BJ (cell line): ENCODE data around the gene S100A6. TPM values are rescaled to one million over a fixed set of nuclear protein-coding genes. Genes with fewer than 3 reads are reported as not detected.
"Not testable (repeated sequence)": the region's sequence is repeated elsewhere in the genome, so short reads cannot be mapped to it uniquely, and the experiment has no call there.

Experiments
- CTCF ChIA-PET: fragments of 350-600 bp; formaldehyde crosslinking; extraction: SDS; loops from one replicate; lab custom pipeline; 2021; ENCODE audit warnings: antibody characterized with exemption, inconsistent platforms; lab: Yijun Ruan, JAX
- POLR2A ChIA-PET: fragments of 300-600 bp; sonication (Branson Sonifier 250); formaldehyde crosslinking; extraction: SDS; loops from one replicate; lab custom pipeline; 2021; ENCODE audit warnings: antibody characterized with exemption; lab: Charles Lee
- DNase-seq: peaks from one replicate; pipeline ENCODE4 v3.0.0-alpha.2; 2011; ENCODE audit warnings: low read depth
- H3K27me3 ChIP-seq: 2 replicates; pipeline ENCODE4 v1.6.0; 2011; ENCODE audit warnings: low read length; ENCODE audit not compliant: control insufficient read depth, insufficient read depth
- H3K36me3 ChIP-seq: 2 replicates; pipeline ENCODE4 v1.5.1; 2011; ENCODE audit warnings: low read length; ENCODE audit not compliant: control insufficient read depth, insufficient read depth
- H3K4me3 ChIP-seq: 2 replicates; pipeline ENCODE4 v1.5.1; 2011; ENCODE audit warnings: low read depth, mild to moderate bottlenecking, control low read depth, low read length
- polyA minus RNA-seq: library from RNA; depleted of rRNA, polyadenylated mRNA; stranded (reverse); fragments of >200 nt; gene quantifications from 2 replicates; pipeline ENCODE4 v1.2.3, GENCODE V29; 2011; rRNA and poly(A)+ RNA removed
- polyA plus RNA-seq: library from polyadenylated mRNA; depleted of rRNA; stranded (reverse); fragments of >200 nt; gene quantifications from 2 replicates; pipeline ENCODE4 v1.2.3, GENCODE V29; 2011; rRNA removed
- TF ChIP-seq, protein P1 (sequence below): IDR thresholded peaks from 2 replicates; pipeline ENCODE4 v1.5.1; 2011; ENCODE audit warnings: low read depth, mild to moderate bottlenecking, control low read depth, inconsistent platforms, low read length, moderate library complexity; ENCODE audit not compliant: insufficient read depth

The S100A6 gene
- polyA plus RNA-seq (1,222 and 1,308 TPM in 2 replicates), polyA minus RNA-seq (598 and 1,003 TPM in 2 replicates)

- DNase-seq: no peak
- POLR2A ChIA-PET: interaction anchor here (0.6 to 4.2 kb wide), 4 partner anchors 9 to 99 kb away, joined by 3 to 36 read pairs (median 12); partner anchors contain the start of genes CHTOP and S100A4
- TF ChIP-seq, protein P1, sequence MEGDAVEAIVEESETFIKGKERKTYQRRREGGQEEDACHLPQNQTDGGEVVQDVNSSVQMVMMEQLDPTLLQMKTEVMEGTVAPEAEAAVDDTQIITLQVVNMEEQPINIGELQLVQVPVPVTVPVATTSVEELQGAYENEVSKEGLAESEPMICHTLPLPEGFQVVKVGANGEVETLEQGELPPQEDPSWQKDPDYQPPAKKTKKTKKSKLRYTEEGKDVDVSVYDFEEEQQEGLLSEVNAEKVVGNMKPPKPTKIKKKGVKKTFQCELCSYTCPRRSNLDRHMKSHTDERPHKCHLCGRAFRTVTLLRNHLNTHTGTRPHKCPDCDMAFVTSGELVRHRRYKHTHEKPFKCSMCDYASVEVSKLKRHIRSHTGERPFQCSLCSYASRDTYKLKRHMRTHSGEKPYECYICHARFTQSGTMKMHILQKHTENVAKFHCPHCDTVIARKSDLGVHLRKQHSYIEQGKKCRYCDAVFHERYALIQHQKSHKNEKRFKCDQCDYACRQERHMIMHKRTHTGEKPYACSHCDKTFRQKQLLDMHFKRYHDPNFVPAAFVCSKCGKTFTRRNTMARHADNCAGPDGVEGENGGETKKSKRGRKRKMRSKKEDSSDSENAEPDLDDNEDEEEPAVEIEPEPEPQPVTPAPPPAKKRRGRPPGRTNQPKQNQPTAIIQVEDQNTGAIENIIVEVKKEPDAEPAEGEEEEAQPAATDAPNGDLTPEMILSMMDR: peak; percentile 26; the same call in 1 of the 2 replicates
Observed at GRCh38 chr1:153535242-153536011, at the start of gene S100A6. TSS of gene S100A6 (minus strand) at chr1:153535991. CDS start at chr1:153535339, 652 bp downstream.

DNA sequence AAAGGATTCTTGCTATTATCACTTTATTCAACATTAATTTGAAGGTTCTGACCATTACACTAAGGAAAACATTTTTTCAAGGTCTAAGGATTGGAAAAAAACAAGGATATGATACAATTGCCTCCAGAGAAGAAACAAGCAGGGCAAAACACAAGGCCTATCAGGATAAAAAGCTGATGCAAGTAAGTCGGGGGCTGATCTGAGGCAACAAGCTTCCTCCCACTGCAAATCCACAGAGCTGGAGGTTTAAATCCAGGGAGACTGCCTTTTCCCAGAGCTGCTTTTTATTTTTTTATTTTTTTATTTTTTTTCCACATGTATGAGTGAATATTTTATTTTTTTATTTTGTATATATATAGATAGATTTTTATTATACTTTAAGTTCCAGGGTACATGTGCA is 49.2 kb upstream of the S100A6 start:
- DNase-seq: no peak
- Histone ChIP-seq H3K4me3 (no peak overlapping the region), H3K36me3 (no peaks in the 10 kb centered on the region), H3K27me3 (no peaks in the 10 kb centered on the region)
- POLR2A ChIA-PET: no interaction called here
- CTCF ChIA-PET: interaction anchor here (0.7 to 1.7 kb wide), 6 partner anchors 8 to 252 kb away, joined by 3 to 8 read pairs (median 4); partner anchors contain the start of gene S100A13
- TF ChIP-seq, protein P1: no peak

More at GRCh38 chr1:153535242-153536011, at the start of gene S100A6:
- CTCF ChIA-PET: interaction anchor here (0.6 to 8.1 kb wide), 14 partner anchors 9 to 455 kb away, joined by 3 to 164 read pairs (median 5); partner anchors contain the start of genes RPS27, S100A13, S100A2 and S100A3
- H3K36me3 ChIP-seq: peaks cover 2% of the 10 kb centered on the region; the same call in 1 of the 2 replicates
- H3K4me3 ChIP-seq: peak within 1 kb of the TSS; percentile 63
- no peaks in the 10 kb centered on the region for H3K27me3 ChIP-seq

- no peak for DNase-seq
- Histone ChIP-seq H3K4me3 (no peak overlapping the region), H3K27me3 (no peaks in the 10 kb centered on the region), H3K36me3 (no peaks in the 10 kb centered on the region)
- ChIA-PET CTCF (interaction anchor here (0.6 to 1.0 kb wide), 3 partner anchors 9 to 34 kb away, joined by 3 to 4 read pairs (median 3); no protein-coding TSS in a partner anchor), POLR2A (no interaction called here)
- TF ChIP-seq, protein P1: no peak
Observed at GRCh38 chr1:153583976-153584375, 48.2 kb upstream of the S100A6 start.

- POLR2A ChIA-PET, H3K4me3 ChIP-seq, H3K27me3 ChIP-seq, H3K36me3 ChIP-seq, DNase-seq: not testable (repeated sequence)
- CTCF ChIA-PET: interaction anchor here (0.6 kb wide), 2 partner anchors 14 to 34 kb away, joined by 3 read pairs; no protein-coding TSS in a partner anchor
Observed at GRCh38 chr1:153583514-153583913, 47.7 kb upstream of the S100A6 start.

GRCh38 chr1:153582836-153583235 is 47.0 kb upstream of the S100A6 start:
- H3K27me3 ChIP-seq, DNase-seq, CTCF ChIA-PET: not testable (repeated sequence)

DNA sequence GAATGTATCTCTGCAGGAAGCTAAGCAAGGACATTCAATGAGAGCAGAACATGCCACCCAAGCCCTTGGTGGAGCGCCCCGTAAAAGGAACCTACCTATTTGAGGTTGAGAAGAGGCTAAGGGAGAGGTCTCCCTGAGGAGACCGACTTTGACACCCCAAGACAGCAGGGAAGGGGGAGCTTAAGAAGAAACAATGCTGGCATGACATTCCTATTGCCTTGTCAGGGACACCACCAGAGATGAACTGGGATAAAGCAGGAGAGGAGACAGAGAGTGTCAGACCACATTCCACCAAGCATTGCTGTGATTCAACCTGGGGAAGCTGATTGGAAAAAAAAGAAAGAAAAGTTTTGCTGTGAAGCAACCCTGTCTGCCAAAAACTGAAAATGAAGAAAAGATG is 43.1 kb upstream of the S100A6 start:
- H3K36me3 ChIP-seq: no peaks in the 10 kb centered on the region
- CTCF ChIA-PET: interaction anchor here (0.9 to 4.2 kb wide), 6 partner anchors 9 to 84 kb away, joined by 3 to 26 read pairs (median 4); partner anchors contain the start of genes S100A13 and S100A14
- no peaks in the 10 kb centered on the region for H3K27me3 ChIP-seq
- no peak overlapping the region for H3K4me3 ChIP-seq
- TF ChIP-seq, protein P1: no peak
- no peak for DNase-seq
- POLR2A ChIA-PET: interaction anchor here (0.5 to 0.7 kb wide), 3 partner anchors 31 to 85 kb away, joined by 3 to 6 read pairs (median 3); partner anchors contain the start of gene S100A6

More at GRCh38 chr1:153582836-153583235, 47.0 kb upstream of the S100A6 start:
- H3K4me3 ChIP-seq, H3K36me3 ChIP-seq, POLR2A ChIA-PET: not testable (repeated sequence)
